HepG2 (cell line): Measurements from ENCODE around the gene RPUSD2.

Experiments used
- BRCA1 ChIP-seq: sonication (generic); formaldehyde crosslinking; IDR thresholded peaks from 2 replicates; pipeline ENCODE4 v1.4.0; 2020; ENCODE audit warnings: missing genetic modification reagents
- HDAC6 ChIP-seq: fragments of 200-600 bp; sonication (generic); IDR thresholded peaks from 2 replicates; pipeline ENCODE4 v1.7.0; 2017; ENCODE audit warnings: mild to moderate bottlenecking, antibody characterized with exemption, low read length, low read depth
- NR3C1 ChIP-seq: sonication (generic); formaldehyde crosslinking; IDR thresholded peaks from 2 replicates; pipeline ENCODE4 v1.4.0; 2020; ENCODE audit warnings: missing genetic modification reagents
- PHF21A ChIP-seq: sonication (generic); formaldehyde crosslinking; IDR thresholded peaks from 2 replicates; pipeline ENCODE4 v1.5.0; 2020; ENCODE audit warnings: mild to moderate bottlenecking, missing genetic modification reagents
- TF ChIP-seq, protein P1 (sequence below): sonication (generic); formaldehyde crosslinking; IDR thresholded peaks from 2 replicates; pipeline ENCODE4 v1.5.0; 2020; ENCODE audit warnings: mild to moderate bottlenecking, missing genetic modification reagents, moderate library complexity

DNA sequence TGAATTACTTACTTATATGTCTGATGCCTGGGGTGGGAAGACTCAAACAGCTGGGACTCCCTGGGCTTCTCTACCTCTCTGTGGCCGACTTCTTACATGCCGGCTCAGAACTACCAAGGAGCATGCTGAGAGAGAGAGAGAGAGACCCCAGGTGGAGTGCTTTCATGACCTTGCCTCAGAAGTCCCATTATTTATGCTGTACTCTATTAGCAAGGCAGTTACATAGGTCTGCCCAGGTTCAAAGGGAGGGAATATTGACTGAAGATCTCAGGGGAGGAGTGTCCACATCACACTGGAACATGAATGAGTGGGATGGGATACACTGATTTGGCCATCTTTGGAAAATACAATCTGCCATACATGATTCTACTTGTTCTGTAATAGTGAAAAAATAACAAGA is 20.5 kb upstream of the RPUSD2 start:
- no peak for TF ChIP-seq BRCA1 (CRISPR knock-in tag)
- TF ChIP-seq HDAC6, result no peak
- TF ChIP-seq NR3C1, result no peak
- TF ChIP-seq, protein P1, sequence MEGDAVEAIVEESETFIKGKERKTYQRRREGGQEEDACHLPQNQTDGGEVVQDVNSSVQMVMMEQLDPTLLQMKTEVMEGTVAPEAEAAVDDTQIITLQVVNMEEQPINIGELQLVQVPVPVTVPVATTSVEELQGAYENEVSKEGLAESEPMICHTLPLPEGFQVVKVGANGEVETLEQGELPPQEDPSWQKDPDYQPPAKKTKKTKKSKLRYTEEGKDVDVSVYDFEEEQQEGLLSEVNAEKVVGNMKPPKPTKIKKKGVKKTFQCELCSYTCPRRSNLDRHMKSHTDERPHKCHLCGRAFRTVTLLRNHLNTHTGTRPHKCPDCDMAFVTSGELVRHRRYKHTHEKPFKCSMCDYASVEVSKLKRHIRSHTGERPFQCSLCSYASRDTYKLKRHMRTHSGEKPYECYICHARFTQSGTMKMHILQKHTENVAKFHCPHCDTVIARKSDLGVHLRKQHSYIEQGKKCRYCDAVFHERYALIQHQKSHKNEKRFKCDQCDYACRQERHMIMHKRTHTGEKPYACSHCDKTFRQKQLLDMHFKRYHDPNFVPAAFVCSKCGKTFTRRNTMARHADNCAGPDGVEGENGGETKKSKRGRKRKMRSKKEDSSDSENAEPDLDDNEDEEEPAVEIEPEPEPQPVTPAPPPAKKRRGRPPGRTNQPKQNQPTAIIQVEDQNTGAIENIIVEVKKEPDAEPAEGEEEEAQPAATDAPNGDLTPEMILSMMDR (CRISPR knock-in tag), result no peak
- TF ChIP-seq PHF21A (CRISPR knock-in tag), result no peak
